ENCODE results near the gene WDR82.

DNA sequence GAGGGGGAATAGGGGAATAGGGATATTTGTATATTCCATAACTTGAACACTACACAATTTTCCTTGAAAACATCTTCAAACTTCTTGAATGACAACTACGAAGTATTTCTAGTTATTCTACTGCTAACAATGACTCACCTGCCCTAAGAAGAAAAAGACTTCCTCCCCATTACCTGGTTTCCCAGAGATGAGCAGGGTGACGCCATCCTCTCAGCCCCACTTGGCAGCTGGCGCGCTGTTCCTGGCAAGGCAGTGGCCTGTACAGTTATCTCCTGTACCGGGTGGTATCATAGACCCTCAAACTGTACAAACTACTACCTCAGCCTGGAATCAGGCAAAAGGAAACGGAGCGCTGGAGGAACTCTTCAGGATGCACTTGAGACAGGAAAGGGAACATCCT lies 10.4 kb downstream of the WDR82 start:
- no peak for TF ChIP-seq DMBX1 (CRISPR knock-in tag; IDR thresholded peaks at IDR 0.05; ENCODE audit: borderline replicate concordance)
- no peak for TF ChIP-seq TOE1 (IDR thresholded peaks at IDR 0.05; ENCODE audit: borderline replicate concordance)
- TF ChIP-seq TOE1 (CRISPR knock-in tag; IDR thresholded peaks at IDR 0.05; ENCODE audit: borderline replicate concordance, low read depth), result no peak
- TF ChIP-seq, protein P1, sequence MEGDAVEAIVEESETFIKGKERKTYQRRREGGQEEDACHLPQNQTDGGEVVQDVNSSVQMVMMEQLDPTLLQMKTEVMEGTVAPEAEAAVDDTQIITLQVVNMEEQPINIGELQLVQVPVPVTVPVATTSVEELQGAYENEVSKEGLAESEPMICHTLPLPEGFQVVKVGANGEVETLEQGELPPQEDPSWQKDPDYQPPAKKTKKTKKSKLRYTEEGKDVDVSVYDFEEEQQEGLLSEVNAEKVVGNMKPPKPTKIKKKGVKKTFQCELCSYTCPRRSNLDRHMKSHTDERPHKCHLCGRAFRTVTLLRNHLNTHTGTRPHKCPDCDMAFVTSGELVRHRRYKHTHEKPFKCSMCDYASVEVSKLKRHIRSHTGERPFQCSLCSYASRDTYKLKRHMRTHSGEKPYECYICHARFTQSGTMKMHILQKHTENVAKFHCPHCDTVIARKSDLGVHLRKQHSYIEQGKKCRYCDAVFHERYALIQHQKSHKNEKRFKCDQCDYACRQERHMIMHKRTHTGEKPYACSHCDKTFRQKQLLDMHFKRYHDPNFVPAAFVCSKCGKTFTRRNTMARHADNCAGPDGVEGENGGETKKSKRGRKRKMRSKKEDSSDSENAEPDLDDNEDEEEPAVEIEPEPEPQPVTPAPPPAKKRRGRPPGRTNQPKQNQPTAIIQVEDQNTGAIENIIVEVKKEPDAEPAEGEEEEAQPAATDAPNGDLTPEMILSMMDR (IDR thresholded peaks at IDR 0.05 in 2 of 3, conservative IDR thresholded peaks at IDR 0.05 in 1 of 3; ENCODE audit: insufficient read depth in 2 of 3, low read depth in 1 of 3, low read length in 3 of 3), result no peak
